Suprapubic skin (tissue), 4 donors: ENCODE results near the gene HLA-DQA2. TPM values are rescaled to one million over a fixed set of nuclear protein-coding genes. Genes with fewer than 3 reads are reported as not detected.
"Not testable (repeated sequence)": the region's sequence is repeated elsewhere in the genome, so short reads cannot be mapped to it uniquely, and the experiment has no call there.

Experiments
- DNase-seq, 2 donors: peaks; one replicate each; pipeline ENCODE4 v3.0.0-alpha.2; 2019; ENCODE audit warnings: low spot score in 2 of 2
- H3K27ac ChIP-seq: fragments of 200-600 bp; sonication (generic); one replicate; pipeline ENCODE4 v1.5.1; 2019
- H3K27me3 ChIP-seq: fragments of 200-600 bp; sonication (generic); one replicate; pipeline ENCODE4 v1.5.1; 2019
- H3K36me3 ChIP-seq: fragments of 200-600 bp; sonication (generic); one replicate; pipeline ENCODE4 v1.5.1; 2019
- H3K4me1 ChIP-seq: fragments of 200-600 bp; sonication (generic); one replicate; pipeline ENCODE4 v1.5.1; 2019
- H3K4me3 ChIP-seq: fragments of 200-600 bp; sonication (generic); one replicate; pipeline ENCODE4 v1.5.1; 2019; ENCODE audit warnings: mild to moderate bottlenecking
- H3K9me3 ChIP-seq: fragments of 200-600 bp; sonication (generic); one replicate; pipeline ENCODE4 v1.5.1; 2019
- EP300 ChIP-seq: sonication (generic); formaldehyde crosslinking; IDR thresholded peaks from one replicate; pipeline ENCODE4 v1.6.1; 2017; ENCODE audit warnings: antibody characterized with exemption
- POLR2A ChIP-seq, 2 donors: fragments of 450-650 bp; IDR thresholded peaks; one replicate each; pipeline ENCODE4 v1.6.1; 2017; ENCODE audit warnings: antibody characterized with exemption in 2 of 2, mild to moderate bottlenecking in 2 of 2, moderate library complexity in 2 of 2
- POLR2AphosphoS5 ChIP-seq, 3 donors: sonication (generic); formaldehyde crosslinking; IDR thresholded peaks; one replicate each; pipeline ENCODE4 v1.6.1; 2017; ENCODE audit warnings: antibody characterized with exemption in 3 of 3
- WGBS: methylation state at CpG from one replicate; pipeline ENCODE4 v1.1.5; 2018; 5-methylcytosine and 5-hydroxymethylcytosine counted together
- total RNA-seq, 4 donors: library from RNA; depleted of rRNA; stranded (reverse); fragments of >200 nt; gene quantifications; one replicate each; pipeline ENCODE4 v1.1.0, GENCODE V29; 2016
- TF ChIP-seq, protein P1 (sequence below), 2 donors: fragments of 200-600 bp in 1 of 2; fragments of 450-650 bp in 1 of 2; sonication (generic) in 1 of 2; IDR thresholded peaks; one replicate each; pipeline ENCODE4 v1.5.1; 2016 to 2019; ENCODE audit warnings: antibody characterized with exemption in 2 of 2, mild to moderate bottlenecking in 1 of 2, moderate library complexity in 1 of 2

The HLA-DQA2 gene
- total RNA-seq, 4 donors from 2014 or later: 2.8 to 12.5 (median 5.5) TPM

DNA sequence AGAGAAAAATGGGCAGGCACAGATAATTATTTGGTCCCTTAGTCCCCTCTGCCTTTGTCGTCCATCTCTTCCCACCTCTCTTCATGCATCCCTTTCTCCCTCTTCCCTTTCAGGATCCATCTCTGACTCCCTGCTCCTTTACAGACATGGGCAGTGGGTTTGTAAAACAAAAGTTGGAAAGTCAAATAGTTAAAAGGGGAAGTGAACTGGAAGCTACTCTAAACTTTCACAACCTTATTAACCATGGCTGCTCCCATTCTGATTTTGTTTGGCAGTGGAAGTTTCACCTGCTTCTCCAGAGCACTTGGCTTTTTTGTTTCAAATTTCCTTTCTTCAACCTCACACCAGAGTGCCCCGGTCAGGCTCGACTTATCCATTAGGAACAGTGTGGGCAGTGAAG lies 1.2 kb downstream of the HLA-DQA2 start:
- WGBS: 87% methylated on average over 3 of the region's 3 CpGs
- H3K27ac ChIP-seq: no peak overlapping the region
- no peaks in the 10 kb centered on the region for H3K9me3 ChIP-seq
- peaks cover 27% of the 10 kb centered on the region for H3K27me3 ChIP-seq
- no peak for DNase-seq
- H3K4me1 ChIP-seq: no peaks in the 10 kb centered on the region
- TF ChIP-seq POLR2A (IDR thresholded peaks at IDR 0.05) (no peak), EP300 (no peak), POLR2AphosphoS5 (IDR thresholded peaks at IDR 0.05) (no peak)
- TF ChIP-seq, protein P1, sequence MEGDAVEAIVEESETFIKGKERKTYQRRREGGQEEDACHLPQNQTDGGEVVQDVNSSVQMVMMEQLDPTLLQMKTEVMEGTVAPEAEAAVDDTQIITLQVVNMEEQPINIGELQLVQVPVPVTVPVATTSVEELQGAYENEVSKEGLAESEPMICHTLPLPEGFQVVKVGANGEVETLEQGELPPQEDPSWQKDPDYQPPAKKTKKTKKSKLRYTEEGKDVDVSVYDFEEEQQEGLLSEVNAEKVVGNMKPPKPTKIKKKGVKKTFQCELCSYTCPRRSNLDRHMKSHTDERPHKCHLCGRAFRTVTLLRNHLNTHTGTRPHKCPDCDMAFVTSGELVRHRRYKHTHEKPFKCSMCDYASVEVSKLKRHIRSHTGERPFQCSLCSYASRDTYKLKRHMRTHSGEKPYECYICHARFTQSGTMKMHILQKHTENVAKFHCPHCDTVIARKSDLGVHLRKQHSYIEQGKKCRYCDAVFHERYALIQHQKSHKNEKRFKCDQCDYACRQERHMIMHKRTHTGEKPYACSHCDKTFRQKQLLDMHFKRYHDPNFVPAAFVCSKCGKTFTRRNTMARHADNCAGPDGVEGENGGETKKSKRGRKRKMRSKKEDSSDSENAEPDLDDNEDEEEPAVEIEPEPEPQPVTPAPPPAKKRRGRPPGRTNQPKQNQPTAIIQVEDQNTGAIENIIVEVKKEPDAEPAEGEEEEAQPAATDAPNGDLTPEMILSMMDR (IDR thresholded peaks at IDR 0.05): no peak
- no peaks in the 10 kb centered on the region for H3K36me3 ChIP-seq
- no peak overlapping the region for H3K4me3 ChIP-seq

DNA sequence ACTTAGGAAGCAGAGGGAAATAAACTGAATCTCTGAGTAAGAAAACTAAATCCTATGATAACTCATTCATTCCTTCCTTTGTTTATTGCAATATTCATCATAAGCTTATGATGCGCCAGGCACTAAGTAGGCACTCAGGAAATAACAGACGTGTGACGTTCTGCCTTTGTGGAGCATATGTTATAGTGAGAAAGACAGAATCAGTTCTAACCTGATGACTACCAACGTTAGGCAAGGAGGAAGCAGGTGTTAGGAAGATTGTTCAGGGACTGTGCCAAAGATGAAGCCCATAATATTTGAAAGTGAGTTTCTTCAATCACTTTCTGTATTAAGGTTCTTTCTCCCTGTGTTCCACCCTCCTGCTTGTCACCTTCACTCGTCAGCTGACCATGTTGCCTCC lies 3.6 kb downstream of the HLA-DQA2 start:
- H3K27ac ChIP-seq: no peak overlapping the region
- WGBS: 44% methylated on average over 5 of the region's 5 CpGs
- H3K9me3 ChIP-seq: no peaks in the 10 kb centered on the region
- no peaks in the 10 kb centered on the region for H3K36me3 ChIP-seq
- H3K4me3 ChIP-seq: no peak overlapping the region
- TF ChIP-seq POLR2AphosphoS5 (IDR thresholded peaks at IDR 0.05) (no peak), EP300 (no peak), POLR2A (IDR thresholded peaks at IDR 0.05) (no peak)
- TF ChIP-seq, protein P1 (IDR thresholded peaks at IDR 0.05): no peak
- H3K27me3 ChIP-seq: peaks cover 31% of the 10 kb centered on the region
- no peaks in the 10 kb centered on the region for H3K4me1 ChIP-seq
- no peak for DNase-seq

DNA sequence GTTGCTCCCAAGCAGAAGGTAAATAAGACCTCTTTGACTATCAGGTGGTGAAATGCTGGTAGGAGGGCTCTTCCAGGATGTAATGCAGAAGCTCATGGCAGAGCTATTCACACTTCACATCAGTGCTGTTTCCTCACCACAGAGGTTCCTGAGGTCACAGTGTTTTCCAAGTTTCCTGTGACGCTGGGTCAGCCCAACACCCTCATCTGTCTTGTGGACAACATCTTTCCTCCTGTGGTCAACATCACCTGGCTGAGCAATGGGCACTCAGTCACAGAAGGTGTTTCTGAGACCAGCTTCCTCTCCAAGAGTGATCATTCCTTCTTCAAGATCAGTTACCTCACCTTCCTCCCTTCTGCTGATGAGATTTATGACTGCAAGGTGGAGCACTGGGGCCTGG lies 4.5 kb downstream of the HLA-DQA2 start:
- H3K4me1 ChIP-seq, H3K27ac ChIP-seq, H3K4me3 ChIP-seq, DNase-seq, H3K36me3 ChIP-seq, H3K9me3 ChIP-seq: not testable (repeated sequence)
- H3K27me3 ChIP-seq: peaks cover 35% of the 10 kb centered on the region
- 54% methylated on average over 1 of the region's 1 CpG for WGBS

DNA sequence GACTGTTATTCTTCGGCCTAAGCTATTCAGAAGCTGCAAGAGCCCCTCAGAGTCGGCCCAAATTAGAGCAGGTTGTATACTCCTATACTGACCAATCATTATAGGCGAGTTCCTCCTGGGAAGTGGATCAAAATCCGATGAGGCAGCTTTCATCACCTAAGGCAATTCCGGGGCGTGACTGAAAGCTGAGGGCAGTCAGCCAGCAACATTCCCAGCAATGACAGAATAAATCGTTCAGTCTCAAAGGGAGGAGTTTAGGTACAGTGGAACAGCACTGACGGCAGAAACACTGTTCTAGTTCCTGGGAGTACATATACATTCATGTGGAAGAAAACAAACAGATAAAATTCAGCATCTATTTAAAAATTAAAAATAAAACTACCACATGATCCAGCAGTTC lies 11.4 kb downstream of the HLA-DQA2 start:
- Histone ChIP-seq H3K27me3 (peaks cover 35% of the 10 kb centered on the region), H3K36me3 (no peaks in the 10 kb centered on the region), H3K9me3 (no peaks in the 10 kb centered on the region), H3K27ac (no peak overlapping the region), H3K4me1 (no peaks in the 10 kb centered on the region), H3K4me3 (no peak overlapping the region)
- TF ChIP-seq EP300: no peak
- WGBS: 23% methylated on average over 8 of the region's 8 CpGs
- no peak for DNase-seq

DNA sequence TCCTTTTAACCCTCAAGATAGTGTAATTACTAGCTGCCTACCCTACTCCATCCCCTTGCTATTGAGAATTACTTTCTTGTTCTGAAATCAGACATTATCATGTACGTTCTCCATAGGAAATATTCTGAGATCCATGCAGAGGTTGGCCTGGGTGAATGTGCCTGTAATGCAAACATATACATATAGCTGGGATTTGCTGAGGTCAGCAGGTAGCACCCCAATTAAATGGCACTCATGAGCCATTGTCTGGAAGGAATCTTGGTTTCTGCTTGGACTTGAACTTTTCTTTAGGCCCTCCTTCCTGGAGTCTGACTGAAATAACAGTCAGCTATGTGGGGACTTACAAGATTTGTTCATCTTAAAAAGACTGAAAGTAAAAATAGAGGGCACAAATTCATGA lies 18.5 kb downstream of the HLA-DQA2 start:
- Histone ChIP-seq H3K4me1 (no peaks in the 10 kb centered on the region), H3K27ac (no peak overlapping the region), H3K27me3 (peaks cover 25% of the 10 kb centered on the region), H3K9me3 (no peaks in the 10 kb centered on the region), H3K4me3 (no peak overlapping the region), H3K36me3 (no peaks in the 10 kb centered on the region)
- TF ChIP-seq EP300 (no peak), POLR2A (IDR thresholded peaks at IDR 0.05) (no peak), POLR2AphosphoS5 (IDR thresholded peaks at IDR 0.05) (no peak)
- TF ChIP-seq, protein P1 (IDR thresholded peaks at IDR 0.05): no peak
- WGBS: 83% methylated on average over 1 of the region's 1 CpG
- no peak for DNase-seq

DNA sequence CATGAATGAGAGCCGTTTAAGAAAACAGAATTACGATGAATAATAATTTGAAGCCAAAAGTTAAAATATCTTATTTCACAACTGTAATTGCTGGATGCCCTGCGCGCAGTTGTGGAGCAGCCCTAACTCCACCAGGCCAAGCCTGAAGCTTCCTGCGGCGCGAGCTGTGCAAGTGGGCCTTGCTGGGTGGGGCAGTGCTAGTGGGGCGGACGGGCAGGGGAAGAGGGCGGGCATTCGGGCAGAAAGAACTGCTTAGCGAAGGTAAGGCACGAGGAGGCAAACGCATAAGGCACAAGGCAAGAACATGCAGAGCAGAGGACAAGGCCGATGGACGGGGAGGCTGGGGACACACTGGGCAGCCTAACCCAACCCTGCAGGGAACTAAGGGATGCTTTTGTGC lies 19.9 kb downstream of the HLA-DQA2 start:
- Histone ChIP-seq H3K27ac (no peak overlapping the region), H3K27me3 (peaks cover 28% of the 10 kb centered on the region), H3K9me3 (no peaks in the 10 kb centered on the region), H3K4me3 (no peak overlapping the region), H3K4me1 (no peaks in the 10 kb centered on the region), H3K36me3 (no peaks in the 10 kb centered on the region)
- 81% methylated on average over 16 of the region's 16 CpGs for WGBS
- DNase-seq: no peak
- TF ChIP-seq POLR2AphosphoS5 (IDR thresholded peaks at IDR 0.05) (no peak), POLR2A (IDR thresholded peaks at IDR 0.05) (no peak), EP300 (no peak)
- TF ChIP-seq, protein P1 (IDR thresholded peaks at IDR 0.05): no peak
